ENCODE results near the gene UBE2M.
A peak's percentile ranks its signal among the peaks of the same experiment; 100 is the strongest.

Gene UBE2M

DNA sequence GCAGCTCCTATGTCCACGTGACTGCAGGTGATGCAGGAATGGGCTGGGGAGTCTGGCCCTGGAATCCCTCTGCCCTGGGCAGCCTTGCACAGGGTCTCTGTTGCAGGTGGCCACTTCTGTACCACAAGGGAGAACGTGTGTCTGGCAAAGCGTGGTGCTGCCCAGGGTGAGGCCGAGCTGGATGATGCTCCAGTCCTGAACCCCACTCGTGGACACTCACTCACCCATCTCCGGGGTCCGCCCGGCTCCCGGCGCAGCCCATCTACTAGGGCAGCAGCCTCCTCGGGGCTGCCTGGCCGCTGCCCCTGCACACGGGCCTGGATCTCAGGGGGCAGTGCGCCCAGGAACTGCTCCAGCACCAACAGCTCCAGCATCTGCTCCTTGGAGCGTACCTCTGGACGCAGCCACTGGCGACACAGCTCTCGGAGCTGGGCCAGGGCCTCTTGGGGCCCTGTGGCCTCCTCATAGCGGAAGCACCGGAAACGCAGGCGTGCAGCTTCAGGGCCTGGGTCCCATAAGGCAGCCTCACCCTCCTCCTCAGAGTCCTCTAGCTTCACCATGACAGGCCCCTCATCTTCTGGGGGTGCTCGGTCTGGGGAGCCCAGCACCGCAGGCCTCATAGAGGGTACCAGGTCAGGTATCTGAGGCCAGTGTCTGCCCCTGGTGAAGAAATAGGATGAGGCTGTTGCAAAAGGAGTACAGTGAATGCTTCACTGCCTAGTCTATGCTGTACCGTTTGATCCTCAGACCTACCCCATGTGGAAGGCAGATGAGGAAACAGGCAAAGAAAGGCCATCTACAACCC, 12.6 kb upstream of the UBE2M start:
- DNase-seq, result no peak

DNA sequence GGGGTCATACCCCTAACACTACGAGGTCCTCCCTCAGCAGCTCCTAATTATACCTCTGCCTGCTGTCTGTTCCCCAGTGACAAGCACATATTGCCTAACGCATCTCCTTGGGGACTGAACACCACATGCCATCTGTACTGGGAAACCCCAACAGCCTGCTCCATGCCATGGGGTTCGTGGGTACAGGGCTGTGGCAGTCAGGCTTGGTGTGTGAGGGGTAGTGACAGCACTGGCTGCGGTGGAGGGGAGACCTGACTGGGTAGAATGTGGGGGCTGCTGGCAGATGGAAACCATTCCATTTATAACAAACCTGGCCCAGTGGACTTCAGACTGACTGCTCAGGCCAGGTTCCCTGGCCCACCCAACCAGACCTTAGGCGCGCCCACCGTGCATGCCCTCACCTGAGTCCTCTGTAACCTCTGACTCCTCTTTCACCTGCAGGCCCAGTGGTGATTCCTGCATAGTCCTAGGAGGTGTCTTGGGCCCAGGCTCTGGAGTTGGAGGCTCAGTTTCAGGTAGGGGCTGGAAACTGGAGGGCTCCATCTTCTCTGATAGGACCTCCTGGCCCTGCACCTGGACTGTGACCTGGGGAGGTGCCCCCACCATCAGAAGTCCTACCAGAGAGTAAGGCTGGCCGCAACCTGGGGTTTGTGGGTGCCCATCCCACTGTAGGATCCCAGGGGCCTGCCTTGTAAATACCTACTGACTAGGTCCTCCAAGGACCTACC, 11.7 kb upstream of the UBE2M start:
- DNase-seq, result no peak

DNA sequence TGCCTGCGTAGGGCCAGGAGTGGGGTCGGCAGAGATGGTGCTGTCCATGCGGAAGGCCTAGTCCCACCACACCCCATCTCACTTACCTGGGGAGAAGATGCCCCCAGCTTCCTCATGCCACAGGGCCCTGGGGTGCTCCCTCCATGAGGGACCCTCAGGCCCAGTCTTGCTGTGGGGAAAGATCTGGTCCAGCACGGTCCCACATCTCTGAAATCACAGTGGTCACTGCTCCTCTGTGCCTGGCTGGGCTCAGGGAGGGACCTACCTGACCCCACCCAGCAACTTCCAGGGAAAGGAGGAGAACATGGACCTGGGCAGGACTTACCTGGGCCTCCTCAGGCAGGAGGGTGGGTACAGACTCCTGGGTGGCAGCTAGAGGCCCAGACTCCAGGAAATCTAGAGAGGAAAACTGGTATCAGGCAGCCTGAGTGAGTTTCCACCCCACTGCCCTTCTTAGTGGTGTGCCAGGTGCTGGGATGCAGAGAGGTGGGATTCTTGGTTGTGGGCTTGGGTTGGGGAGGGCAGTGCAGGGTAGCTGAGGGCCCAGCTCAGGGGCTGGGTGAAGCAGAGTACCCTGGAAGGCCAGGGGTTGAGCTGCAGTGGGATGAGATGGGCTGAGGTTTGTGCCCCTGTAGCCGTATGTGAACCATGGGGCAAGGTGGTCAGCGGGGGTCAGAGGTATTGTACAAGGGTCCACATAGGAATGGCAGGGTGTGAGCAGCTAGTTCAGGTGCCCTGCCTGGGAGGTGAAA, 11.0 kb upstream of the UBE2M start:
- no peak for DNase-seq

DNA sequence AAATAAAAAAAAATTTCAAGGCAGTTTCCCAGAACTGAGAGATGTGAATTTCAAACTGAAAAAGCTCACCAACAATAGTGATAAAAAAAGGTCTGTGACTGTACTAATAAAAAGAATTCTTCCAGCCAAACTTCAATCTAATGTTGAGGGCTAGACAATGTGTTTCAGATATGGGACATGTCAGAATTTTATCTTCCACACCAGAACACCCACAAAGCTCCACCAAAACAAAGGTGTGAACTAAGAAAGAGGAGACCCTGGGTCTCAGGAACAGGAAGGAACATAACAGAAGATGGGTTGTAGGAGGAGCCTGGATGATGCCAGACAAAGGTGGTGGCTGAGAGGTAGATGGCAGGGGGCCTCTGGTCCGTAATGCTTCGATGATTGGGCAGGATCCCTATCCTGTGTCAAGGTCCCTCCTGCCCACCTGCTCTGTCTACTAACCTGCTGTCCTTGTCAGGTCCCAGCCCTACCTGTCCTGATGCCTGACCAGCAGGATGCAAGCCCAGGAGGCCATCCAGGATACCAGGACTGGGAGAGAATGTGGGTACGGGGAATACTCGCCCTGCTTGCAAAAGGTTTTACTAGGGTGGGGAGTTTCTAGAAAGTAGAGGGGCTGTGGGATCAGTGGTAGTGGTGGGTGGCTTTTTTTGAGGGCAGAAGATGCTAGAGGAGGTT, 10.2 kb upstream of the UBE2M start:
- no peak for DNase-seq

DNA sequence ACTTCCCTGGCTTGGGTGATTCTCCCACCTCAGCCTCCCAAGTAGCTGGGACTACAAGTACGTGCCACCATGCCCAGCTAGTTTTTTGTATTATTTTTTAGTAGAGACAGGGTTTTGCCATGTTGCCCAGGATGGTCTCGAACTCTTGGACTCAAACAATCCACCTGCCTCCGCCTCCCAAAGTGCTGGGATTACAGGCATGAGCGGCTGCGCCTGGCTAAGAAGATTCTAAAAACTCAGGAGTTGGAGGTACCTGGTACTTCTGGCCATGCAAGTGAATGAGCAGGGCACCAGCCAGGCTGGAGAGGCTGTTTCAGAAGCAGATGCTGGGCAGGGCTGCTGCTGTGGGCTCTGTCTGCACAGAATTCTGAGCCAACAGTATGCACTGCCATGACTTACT, 8.6 kb upstream of the UBE2M start:
- no peak for DNase-seq

DNA sequence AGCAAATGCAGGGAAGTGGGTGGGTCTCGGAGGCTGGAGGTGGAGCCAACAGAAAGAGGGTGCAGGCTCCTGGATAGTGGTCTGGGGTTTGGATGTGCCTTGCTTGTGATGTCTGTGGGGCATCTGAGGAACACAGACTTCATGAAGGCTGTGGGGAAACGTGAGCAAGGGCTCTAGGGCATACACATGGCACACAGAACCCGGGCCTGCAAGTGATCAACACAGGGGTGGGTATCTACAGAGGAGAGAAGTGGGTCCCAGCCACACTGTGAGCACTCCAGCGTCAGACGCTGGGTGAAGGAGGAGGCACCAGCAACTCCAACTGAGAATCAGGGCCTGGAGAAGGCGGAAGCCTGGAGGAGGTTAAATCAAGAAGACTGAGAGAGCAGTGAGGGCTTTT, 5.4 kb upstream of the UBE2M start:
- no peak for DNase-seq

DNA sequence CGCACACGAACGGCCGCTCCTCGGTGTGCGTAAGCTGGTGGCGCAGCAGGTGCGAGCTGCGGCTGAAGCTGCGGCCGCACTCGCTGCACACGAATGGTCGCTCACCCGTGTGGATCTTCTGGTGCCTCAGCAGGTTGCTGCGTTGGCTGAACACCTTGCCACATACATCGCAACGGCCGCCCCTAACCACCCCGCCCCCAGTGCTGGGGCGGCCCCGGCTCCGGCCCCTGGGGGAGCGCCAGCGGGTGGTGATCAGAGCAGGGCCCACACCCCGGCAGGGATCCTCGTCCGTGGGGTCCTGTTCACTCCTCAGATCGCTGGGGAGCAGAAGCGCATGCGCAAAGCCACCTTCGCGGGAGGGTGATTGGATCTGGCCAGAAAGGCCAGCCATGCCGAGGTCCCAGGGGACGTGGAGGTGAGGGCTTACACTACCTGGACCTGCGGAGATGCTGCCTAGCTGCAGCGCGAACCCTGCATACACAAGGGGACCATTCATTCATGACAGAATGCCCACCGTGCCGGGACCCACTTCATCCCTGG, 4.7 kb upstream of the UBE2M start:
- DNase-seq, result no peak

DNA sequence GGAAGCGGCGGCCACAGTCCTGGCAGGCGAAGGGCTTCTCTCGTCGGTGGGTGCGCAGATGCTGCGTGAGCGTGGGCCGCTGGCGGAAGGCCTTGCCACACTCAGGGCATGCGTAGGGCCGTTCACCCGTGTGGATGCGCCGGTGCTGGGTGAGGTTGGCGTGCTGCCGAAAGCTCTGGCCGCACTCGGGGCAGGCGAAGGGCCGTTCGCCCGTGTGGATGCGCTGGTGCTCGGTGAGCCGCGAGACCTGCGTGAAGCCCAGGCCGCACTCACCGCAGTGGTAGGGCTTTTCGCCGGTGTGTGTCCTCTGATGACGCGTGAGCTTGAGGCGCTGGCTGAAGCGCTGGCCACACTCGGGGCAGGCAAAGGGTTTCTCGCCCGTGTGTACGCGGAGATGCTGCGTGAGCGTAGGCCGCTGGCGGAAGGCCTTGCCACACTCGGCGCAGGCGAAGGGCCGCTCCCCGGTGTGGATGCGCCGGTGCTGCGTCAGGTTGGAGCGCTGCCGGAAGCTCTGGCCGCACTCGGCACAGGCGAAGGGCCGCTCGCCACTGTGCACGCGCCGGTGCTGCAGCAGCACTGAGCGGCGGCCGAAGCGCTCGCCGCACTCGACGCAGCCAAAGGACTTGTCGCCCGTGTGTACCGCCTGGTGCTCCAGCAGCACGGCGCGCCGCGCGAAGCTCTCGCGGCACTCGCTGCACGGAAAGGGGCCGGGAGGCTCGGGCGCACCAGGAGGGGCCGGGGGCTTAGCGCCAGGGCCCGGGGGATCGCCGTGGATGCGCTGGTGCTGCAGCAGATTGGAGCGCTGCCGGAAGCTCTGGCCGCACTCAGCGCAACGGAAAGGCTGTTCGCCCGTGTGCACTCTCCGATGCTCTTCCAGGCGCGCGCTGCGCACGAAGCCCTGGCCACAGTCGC, 4.0 kb upstream of the UBE2M start:
- no peak for DNase-seq

DNA sequence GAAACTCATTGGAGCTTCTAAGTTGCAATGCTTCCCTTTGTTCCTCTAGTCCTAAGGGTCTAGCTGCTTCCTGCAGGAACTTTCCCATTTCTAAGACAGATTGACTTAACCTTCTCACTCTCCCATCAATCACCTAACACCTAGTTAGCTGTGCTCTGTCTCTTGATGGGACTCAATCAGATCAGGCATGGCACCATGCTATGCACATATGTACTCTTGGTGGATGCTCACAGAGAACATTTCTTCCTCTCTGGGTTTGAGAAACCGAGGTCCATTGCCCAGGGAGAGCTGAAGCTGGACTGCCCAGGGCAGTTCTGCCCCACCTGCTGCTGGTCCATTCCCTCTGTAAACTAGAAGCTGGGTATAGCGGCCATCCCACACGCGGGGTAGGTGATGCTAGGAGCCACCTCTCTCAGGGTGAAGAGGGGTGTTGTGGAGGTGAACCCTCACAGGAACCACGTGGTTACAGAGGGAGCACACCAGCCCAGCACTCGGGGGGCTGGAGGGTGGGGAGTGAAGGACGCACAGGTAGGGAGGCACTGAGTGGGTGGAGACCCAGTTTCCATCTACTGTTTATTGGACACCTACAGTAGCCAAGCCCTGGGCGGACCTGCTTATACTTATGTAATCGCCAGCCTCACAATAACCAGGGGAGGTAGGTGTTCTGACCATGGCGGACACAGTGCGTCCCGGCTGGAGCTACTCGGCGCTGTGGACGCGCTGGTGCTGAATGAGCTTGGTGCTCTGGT, 3.1 kb upstream of the UBE2M start:
- no peak for DNase-seq

DNA sequence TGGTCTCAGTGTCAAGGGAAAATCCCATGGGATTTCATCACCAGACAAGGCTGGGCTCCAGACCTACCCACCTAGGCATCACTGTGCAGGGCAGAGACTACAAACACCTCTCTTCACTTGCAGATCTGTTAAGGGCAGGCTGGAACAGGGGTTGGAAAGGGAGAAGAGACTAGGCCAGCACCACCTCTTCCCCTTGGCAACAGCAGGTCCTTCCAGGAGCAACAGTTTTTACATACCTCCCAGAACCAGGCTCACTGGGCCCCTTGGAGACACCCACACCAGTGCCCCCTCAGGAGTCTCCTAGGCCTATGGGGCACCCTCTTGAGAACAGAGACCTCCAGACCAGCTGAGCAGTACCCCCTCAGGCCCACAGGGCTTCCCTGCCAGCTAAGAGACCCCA, 2.5 kb upstream of the UBE2M start:
- no peak for DNase-seq

DNA sequence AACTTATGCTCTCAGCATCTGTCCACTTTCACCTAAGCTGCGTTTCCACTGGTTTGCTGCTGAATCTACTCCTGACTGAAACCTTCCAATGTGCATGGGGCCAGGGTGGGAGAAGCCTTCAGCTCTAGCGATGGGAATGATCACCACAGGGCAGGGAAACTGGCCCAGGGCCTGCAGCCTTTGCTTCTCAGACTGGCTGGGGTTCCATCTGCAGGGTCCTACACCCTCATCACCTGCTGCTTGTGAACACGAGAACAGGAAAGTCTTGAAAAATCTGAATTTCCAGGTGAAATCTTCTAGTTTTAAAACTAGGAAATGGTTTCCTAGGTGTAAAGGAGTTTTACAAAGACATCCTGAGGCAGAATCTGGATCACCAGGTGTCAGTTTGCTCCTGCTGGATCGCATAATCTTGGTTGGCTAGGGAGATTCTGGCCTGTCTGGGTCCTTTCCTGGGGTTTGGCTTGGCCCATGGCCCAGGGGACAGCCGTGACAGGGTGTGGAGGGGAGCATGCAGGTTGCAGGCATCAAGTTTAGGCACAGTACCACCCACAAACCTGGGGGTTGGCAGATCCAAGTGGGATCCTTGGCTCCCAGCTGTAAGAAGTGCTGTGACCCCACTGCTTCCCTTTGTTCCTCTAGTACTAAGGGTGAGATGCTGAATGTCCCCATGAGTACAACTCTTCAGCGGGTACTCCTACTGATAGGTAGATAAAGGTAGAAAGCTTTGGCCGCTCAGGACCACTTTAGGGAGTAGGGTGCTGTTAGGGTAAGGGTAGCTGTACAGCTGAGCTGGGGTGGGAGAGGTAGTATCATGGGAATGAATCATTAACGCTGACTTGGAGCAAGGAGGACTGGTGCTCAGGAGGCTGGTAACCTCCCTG, 1.8 kb upstream of the UBE2M start:
- no peak for DNase-seq

DNA sequence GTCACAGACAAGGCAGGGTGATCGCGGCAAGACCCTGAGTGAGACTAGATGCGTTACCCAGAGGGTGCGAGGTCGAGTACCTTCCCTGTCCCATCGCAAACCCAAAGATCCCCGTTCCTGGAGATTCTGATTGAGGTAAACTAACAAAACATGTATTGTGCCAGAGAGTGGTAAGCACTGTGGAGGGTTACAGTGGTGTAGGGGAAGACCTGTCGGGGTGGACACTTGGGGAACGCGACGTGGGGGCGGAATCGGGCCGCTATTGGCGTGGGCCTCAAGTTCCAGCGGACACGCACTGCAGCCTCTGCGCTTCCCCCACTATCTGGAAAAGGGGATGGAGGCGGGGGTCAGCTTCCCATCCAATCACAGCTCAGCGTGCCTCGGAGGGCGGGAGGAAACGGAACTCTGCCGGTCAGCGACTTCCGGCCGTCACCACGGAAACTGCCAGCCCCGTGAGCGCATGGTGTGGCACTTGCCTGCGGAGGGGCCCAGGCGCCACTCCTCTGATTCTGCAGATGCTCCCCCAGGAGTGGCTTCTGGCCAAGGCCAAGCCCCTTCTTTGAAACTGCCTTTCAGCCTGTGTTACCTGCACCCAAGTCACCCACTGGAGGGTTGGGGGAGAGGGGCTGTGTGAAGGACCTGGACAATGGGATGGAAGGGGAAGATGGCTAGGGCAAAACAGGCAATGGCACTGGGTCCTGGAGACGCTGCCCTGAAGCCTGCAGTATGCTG, 1.0 kb upstream of the UBE2M start:
- DNase-seq, result no peak

DNA sequence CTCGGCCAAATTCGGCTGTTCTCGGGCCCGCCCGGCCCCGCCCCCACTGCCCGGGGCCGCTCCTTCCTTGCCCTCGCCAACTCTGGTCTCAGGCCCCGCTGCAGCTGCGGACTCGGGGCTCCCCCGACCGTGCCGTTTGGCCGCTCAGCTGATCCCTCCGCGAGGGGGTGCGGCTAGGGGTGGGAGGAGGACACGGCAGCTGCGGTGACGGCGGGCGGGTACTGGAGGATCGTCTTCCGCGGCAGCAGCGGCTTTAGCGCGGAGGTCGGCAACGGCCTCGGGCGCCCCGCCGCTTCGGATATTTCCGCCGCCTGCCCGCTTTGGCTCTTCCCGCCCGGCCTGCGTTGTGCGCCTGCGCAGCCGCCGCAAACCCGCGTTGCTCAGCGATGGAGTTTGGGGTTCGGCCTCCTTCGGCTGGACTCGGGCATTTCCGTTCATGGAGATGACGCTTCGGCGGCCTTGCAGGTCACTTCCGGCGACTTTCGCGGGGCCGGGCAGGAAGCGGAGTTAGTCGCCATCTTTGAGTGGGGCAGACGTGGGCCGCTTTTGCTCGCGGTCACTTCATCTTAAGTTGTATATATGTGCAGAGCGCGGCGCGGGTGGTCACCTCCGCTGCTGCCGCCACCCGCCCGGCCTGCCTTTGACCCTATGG, 338 bp upstream of the UBE2M start:
- peak; percentile 99 for DNase-seq

DNA sequence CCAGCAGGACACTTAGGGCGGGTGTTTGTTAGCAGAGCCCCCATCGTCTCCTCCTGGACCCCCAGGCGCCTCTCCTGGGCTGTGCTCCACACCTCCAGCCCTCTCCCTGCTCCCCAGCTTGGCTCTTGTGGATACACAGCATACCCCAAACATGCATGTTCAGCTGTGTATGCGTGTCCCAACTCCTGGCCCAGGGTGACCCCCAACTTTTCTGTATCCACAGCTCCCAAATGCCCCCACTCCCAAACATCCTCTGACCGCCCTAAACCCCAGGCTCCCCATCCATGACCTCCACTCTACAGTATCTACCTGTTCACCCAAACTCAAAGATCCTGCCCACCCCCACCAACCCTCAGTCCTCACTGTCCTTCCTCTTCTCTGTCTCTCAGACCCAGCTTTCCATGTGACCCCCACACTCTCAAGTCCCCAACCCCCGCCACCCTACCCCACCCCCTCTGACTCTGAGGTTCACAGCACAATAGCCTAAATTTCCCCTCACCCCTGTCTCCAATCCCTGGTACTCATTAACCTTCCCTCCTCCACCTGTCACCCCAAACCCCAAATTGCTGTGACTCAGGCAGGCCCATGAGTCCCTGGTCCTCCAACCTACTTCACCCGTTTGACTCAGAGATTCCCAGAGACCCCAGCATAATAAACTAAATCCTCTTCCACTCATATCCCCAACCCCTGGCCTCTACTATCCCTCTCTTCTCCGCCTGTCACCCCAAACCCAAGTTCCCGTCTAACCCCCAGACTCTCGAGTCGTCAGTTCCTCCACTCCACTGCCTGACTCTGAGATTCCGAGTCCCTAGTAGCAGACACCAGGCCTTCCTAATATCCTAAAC, 968 bp downstream of the UBE2M start:
- no peak for DNase-seq

DNA sequence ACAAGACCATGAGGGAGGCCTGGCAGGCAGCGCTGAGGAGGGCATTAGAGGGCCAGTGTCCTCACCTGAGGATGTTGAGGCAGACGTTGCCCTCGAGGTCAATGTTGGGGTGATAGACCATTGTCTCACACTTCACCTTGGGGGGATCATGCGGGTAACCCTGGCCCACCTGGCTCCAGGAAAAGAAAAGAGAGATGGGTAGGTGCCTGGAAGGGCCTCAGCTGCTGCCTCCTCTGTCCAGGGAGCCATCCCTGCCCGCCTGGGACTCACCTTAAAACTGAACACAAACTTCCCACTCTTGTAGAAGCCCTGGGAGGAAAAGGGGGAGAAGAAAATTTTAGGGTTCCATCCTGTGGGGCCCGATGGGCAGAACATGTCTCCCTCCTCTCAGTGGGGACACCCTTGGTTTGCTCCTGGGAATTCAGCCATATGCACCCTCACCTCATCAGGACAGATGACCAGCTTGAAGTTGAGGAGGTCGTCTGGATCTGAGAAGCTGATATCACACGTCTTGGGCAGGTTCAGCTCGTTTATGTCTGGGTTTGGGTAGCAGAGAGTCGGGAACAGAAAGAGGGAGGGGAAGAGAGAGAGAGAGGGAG, 1.7 kb downstream of the UBE2M start:
- DNase-seq, result no peak

DNA sequence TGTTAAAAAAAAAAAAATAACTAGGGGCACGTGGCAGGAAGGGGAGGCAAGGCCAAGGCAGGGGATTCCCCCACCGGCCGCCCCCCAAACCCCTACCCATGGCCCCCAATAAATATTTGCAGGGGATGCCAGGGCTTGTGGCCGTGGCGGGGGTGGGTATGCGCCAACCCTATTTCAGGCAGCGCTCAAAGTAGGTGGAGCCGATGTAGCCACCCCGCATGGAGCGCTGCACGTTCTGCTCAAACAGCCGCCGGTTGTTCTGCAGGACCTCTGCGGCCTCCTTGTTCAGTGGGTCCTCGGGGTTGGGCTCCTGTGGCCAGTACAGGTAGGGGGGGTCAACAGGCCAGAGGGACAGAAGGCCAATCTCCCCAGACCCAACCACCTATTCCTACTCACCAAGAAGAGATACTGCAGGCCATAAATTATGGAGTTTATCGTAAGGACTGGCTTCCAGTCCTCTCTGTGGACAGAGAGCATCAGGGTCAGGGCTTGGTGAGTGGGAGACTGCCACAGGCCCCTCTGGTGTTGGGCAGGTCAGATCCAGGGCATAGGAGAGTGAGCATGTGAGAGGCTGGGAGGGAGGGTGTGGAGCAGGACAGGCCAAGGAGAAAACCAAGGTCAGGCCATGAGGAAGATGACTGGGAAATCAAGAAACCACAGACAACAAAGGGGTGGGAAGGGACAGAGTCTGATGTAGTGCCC, 2.3 kb downstream of the UBE2M start:
- DNase-seq, result no peak
